H9 (cell line): ENCODE data around the gene IQCM. TPM values are rescaled to one million over a fixed set of nuclear protein-coding genes. Genes with fewer than 3 reads are reported as not detected.
A peak's percentile ranks its signal among the peaks of the same experiment; 100 is the strongest.

Experiments
- DNase-seq: peaks from one replicate; pipeline ENCODE4 v3.0.0-alpha.2; 2017
- H2AFZ ChIP-seq: one replicate; pipeline ENCODE4 v1.6.1; 2013; ENCODE audit warnings: mild to moderate bottlenecking, low read length, control low read depth, moderate library complexity
- H2AK5ac ChIP-seq: 2 replicates; pipeline ENCODE4 v1.6.1; 2013; ENCODE audit warnings: low read length, control low read depth, mixed read lengths; ENCODE audit not compliant: insufficient read length
- H2BK120ac ChIP-seq: one replicate; pipeline ENCODE4 v1.6.1; 2013; ENCODE audit warnings: low read depth, mild to moderate bottlenecking, low read length, control low read depth, inconsistent platforms; ENCODE audit not compliant: poor library complexity, severe bottlenecking
- H2BK12ac ChIP-seq: 2 replicates; pipeline ENCODE4 v1.6.1; 2013; ENCODE audit warnings: low read length, control low read depth, mixed read lengths, low read depth; ENCODE audit not compliant: insufficient read length
- H2BK15ac ChIP-seq: 2 replicates; pipeline ENCODE4 v1.6.1; 2013; ENCODE audit warnings: low read depth, low read length, control low read depth
- H2BK20ac ChIP-seq: one replicate; pipeline ENCODE4 v1.6.1; 2013; ENCODE audit warnings: low read depth, mild to moderate bottlenecking, low read length, control low read depth, inconsistent platforms; ENCODE audit not compliant: poor library complexity, severe bottlenecking
- H2BK5ac ChIP-seq: 2 replicates; pipeline ENCODE4 v1.6.1; 2013; ENCODE audit warnings: low read length, control low read depth, mixed read lengths; ENCODE audit not compliant: insufficient read length
- H3K14ac ChIP-seq: 2 replicates; pipeline ENCODE4 v1.6.1; 2013; ENCODE audit warnings: low read length, control low read depth; ENCODE audit not compliant: insufficient read depth
- H3K18ac ChIP-seq: 2 replicates; pipeline ENCODE4 v1.6.1; 2013; ENCODE audit warnings: low read depth, mild to moderate bottlenecking, mixed read lengths, low read length, control low read depth; ENCODE audit not compliant: insufficient read length
- H3K23ac ChIP-seq: 2 replicates; pipeline ENCODE4 v1.6.1; 2013; ENCODE audit warnings: low read length, control low read depth, mixed read lengths, low read depth; ENCODE audit not compliant: insufficient read length
- H3K23me2 ChIP-seq: 2 replicates; pipeline ENCODE4 v1.6.1; 2013; ENCODE audit warnings: low read depth, mild to moderate bottlenecking, mixed read lengths, low read length, control low read depth; ENCODE audit not compliant: insufficient read length, poor library complexity, severe bottlenecking
- H3K27ac ChIP-seq: 2 replicates; pipeline ENCODE4 v1.5.1; 2013; ENCODE audit warnings: low read length, control low read depth, mixed read lengths, low read depth; ENCODE audit not compliant: insufficient read length
- H3K27me3 ChIP-seq: 2 replicates; pipeline ENCODE4 v1.6.1; 2013; ENCODE audit warnings: low read length, control low read depth, inconsistent platforms; ENCODE audit not compliant: insufficient read depth
- H3K4ac ChIP-seq: 2 replicates; pipeline ENCODE4 v1.6.1; 2013; ENCODE audit warnings: low read depth, mild to moderate bottlenecking, control low read depth, inconsistent platforms, low read length, moderate library complexity
- H3K4me1 ChIP-seq: 2 replicates; pipeline ENCODE4 v1.6.1; 2013; ENCODE audit warnings: low read length, control low read depth, inconsistent platforms; ENCODE audit not compliant: insufficient read depth
- H3K4me2 ChIP-seq: 2 replicates; pipeline ENCODE4 v1.6.1; 2013; ENCODE audit warnings: low read length, control low read depth, mixed read lengths; ENCODE audit not compliant: insufficient read length, insufficient read depth
- H3K56ac ChIP-seq: 2 replicates; pipeline ENCODE4 v1.6.1; 2013; ENCODE audit warnings: low read depth, mild to moderate bottlenecking, mixed read lengths, low read length, control low read depth; ENCODE audit not compliant: insufficient read length
- H3K79me1 ChIP-seq: 2 replicates; pipeline ENCODE4 v1.6.1; 2013; ENCODE audit warnings: low read depth, mild to moderate bottlenecking, moderate library complexity, low read length, control low read depth, inconsistent platforms; ENCODE audit not compliant: insufficient read depth, poor library complexity, severe bottlenecking
- H3K79me2 ChIP-seq: 2 replicates; pipeline ENCODE4 v1.6.1; 2013; ENCODE audit warnings: low read length, control low read depth, inconsistent platforms; ENCODE audit not compliant: insufficient read depth
- H3K9ac ChIP-seq: 2 replicates; pipeline ENCODE4 v1.6.1; 2013; ENCODE audit warnings: low read length, control low read depth, mixed read lengths; ENCODE audit not compliant: insufficient read length; ENCODE audit errors: extremely low read depth
- H3K9me3 ChIP-seq: one replicate; pipeline ENCODE4 v1.6.1; 2013; ENCODE audit warnings: low read depth, low read length, inconsistent platforms; ENCODE audit not compliant: control insufficient read depth
- H3T11ph ChIP-seq: one replicate; pipeline ENCODE4 v1.6.1; 2013; ENCODE audit warnings: mild to moderate bottlenecking, low read length, control low read depth, inconsistent platforms
- H4K20me1 ChIP-seq: one replicate; pipeline ENCODE4 v1.6.1; 2013; ENCODE audit not compliant: control insufficient read depth, insufficient read length, insufficient read depth
- H4K5ac ChIP-seq: 2 replicates; pipeline ENCODE4 v1.6.1; 2013; ENCODE audit warnings: low read depth, mild to moderate bottlenecking, mixed read lengths, low read length, control low read depth; ENCODE audit not compliant: insufficient read length
- H4K8ac ChIP-seq: replicated peaks from 2 replicates; pipeline ENCODE4 v1.6.1; 2013; ENCODE audit warnings: low read length, control low read depth, mixed read lengths, low read depth; ENCODE audit not compliant: insufficient read length
- H4K91ac ChIP-seq: 2 replicates; pipeline ENCODE4 v1.6.1; 2013; ENCODE audit warnings: low read depth, mild to moderate bottlenecking, moderate library complexity, mixed read lengths, low read length, control low read depth; ENCODE audit not compliant: insufficient read length
- H3K27ac Mint-ChIP-seq, 3 experiments: 2 replicates in 2 of 3; 3 replicates in 1 of 3; pipeline ENCODE4 v1.8.0; 2020 to 2021; ENCODE audit warnings: mixed read lengths in 3 of 3, mild to moderate bottlenecking in 1 of 3, moderate library complexity in 1 of 3
- H3K27me3 Mint-ChIP-seq: 2 replicates; pipeline ENCODE4 v1.8.0; 2021; ENCODE audit warnings: low read depth, mild to moderate bottlenecking, moderate library complexity, mixed read lengths
- H3K36me3 Mint-ChIP-seq, 3 experiments: 2 replicates in 2 of 3; 3 replicates in 1 of 3; pipeline ENCODE4 v1.8.0; 2020 to 2021; ENCODE audit warnings: low read depth in 3 of 3, mixed read lengths in 3 of 3; ENCODE audit not compliant: insufficient read depth in 1 of 3
- H3K4me1 Mint-ChIP-seq, 2 experiments: 2 replicates each; pipeline ENCODE4 v1.8.0; 2020; ENCODE audit warnings: mixed read lengths in 2 of 2
- H3K4me3 Mint-ChIP-seq, 2 experiments: 2 replicates in 1 of 2; 3 replicates in 1 of 2; pipeline ENCODE4 v1.8.0; 2020 to 2021; ENCODE audit warnings: mild to moderate bottlenecking in 2 of 2, mixed read lengths in 2 of 2, moderate library complexity in 1 of 2
- H3K9me3 Mint-ChIP-seq, 2 experiments: 2 replicates in 1 of 2; 3 replicates in 1 of 2; pipeline ENCODE4 v1.8.0; 2020; ENCODE audit warnings: mild to moderate bottlenecking in 2 of 2, mixed read lengths in 2 of 2, moderate library complexity in 1 of 2
- WGBS: extraction: QIAGEN DNeasy Blood & Tissue Kit; methylation state at CpG from one replicate; pipeline ENCODE4 v1.1.7; 2013; ENCODE audit warnings: missing lambda C conversion rate, low lambda C conversion rate, mixed read lengths; ENCODE audit not compliant: insufficient read length; ENCODE audit errors: extremely low coverage; 5-methylcytosine and 5-hydroxymethylcytosine counted together
- total RNA-seq: library from RNA; stranded (reverse); gene quantifications from 2 replicates; pipeline ENCODE4 v1.2.1, GENCODE V29; 2021
- TF ChIP-seq, protein P1 (sequence below): fragments of 200-600 bp; sonication (generic); conservative IDR thresholded peaks from 3 replicates; pipeline ENCODE4 v1.8.0; 2021; ENCODE audit warnings: antibody characterized with exemption, mild to moderate bottlenecking

Gene IQCM
- total RNA-seq, 1 experiment from 2014 or later, result 0.15 TPM

- Histone ChIP-seq H2BK15ac (no peak overlapping the region), H3K23ac (no peak overlapping the region), H2BK5ac (no peak overlapping the region), H4K8ac (peak overlapping the region; percentile 84), H2AFZ (no peak overlapping the region), H3K4me2 (no peak overlapping the region), H4K20me1 (no peaks in the 10 kb centered on the region), H3K79me1 (no peaks in the 10 kb centered on the region), H3K4me1 (no peaks in the 10 kb centered on the region), H3K27ac (no peak overlapping the region), H3K14ac (no peak overlapping the region; the same call in 1 of the 2 replicates), H3K79me2 (no peaks in the 10 kb centered on the region; the same call in 1 of the 2 replicates), H2BK12ac (no peak overlapping the region), H3K27me3 (no peaks in the 10 kb centered on the region), H3K4ac (no peak overlapping the region), H3K9ac (no peak overlapping the region), H4K5ac (peak overlapping the region; percentile 30), H2BK120ac (no peak overlapping the region), H3K18ac (no peak overlapping the region), H2BK20ac (no peak overlapping the region), H4K91ac (no peak overlapping the region), H3T11ph (no peak overlapping the region), H3K9me3 (no peaks in the 10 kb centered on the region), H2AK5ac (peak overlapping the region; percentile 65), H3K23me2 (no peaks in the 10 kb centered on the region), H3K56ac (no peak overlapping the region)
- no peak for DNase-seq
- no peak overlapping the region for H3K27ac Mint-ChIP-seq
- H3K4me1 Mint-ChIP-seq, result no peaks in the 10 kb centered on the region
- H3K27me3 Mint-ChIP-seq, result no peaks in the 10 kb centered on the region
- H3K36me3 Mint-ChIP-seq, result no peaks in the 10 kb centered on the region
- no peaks in the 10 kb centered on the region for H3K9me3 Mint-ChIP-seq
- H3K4me3 Mint-ChIP-seq, result no peak overlapping the region
- WGBS, result no CpG with 5 or more reads among the region's 1 CpG
- TF ChIP-seq, protein P1, sequence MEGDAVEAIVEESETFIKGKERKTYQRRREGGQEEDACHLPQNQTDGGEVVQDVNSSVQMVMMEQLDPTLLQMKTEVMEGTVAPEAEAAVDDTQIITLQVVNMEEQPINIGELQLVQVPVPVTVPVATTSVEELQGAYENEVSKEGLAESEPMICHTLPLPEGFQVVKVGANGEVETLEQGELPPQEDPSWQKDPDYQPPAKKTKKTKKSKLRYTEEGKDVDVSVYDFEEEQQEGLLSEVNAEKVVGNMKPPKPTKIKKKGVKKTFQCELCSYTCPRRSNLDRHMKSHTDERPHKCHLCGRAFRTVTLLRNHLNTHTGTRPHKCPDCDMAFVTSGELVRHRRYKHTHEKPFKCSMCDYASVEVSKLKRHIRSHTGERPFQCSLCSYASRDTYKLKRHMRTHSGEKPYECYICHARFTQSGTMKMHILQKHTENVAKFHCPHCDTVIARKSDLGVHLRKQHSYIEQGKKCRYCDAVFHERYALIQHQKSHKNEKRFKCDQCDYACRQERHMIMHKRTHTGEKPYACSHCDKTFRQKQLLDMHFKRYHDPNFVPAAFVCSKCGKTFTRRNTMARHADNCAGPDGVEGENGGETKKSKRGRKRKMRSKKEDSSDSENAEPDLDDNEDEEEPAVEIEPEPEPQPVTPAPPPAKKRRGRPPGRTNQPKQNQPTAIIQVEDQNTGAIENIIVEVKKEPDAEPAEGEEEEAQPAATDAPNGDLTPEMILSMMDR, result no peak
These were observed 88.0 kb downstream of the IQCM start for GRCh38 chr4:149727663-149728062.
